Posterior cingulate gyrus (tissue), 11 donors: Measurements from ENCODE around the gene LCLAT1.

Experiments used
- DNase-seq, 10 donors: peaks; one replicate each; pipeline versions ENCODE4 v3.0.0 to v3.0.0-alpha.2; 2020 to 2021; ENCODE audit warnings: mixed read lengths in 3 of 10
- intact Hi-C: fragments of 100-400 bp; cut with DNase I; formaldehyde crosslinking; loops from one replicate; pipeline ENCODE4 v1.15.1; 2023

LCLAT1 gene

DNA sequence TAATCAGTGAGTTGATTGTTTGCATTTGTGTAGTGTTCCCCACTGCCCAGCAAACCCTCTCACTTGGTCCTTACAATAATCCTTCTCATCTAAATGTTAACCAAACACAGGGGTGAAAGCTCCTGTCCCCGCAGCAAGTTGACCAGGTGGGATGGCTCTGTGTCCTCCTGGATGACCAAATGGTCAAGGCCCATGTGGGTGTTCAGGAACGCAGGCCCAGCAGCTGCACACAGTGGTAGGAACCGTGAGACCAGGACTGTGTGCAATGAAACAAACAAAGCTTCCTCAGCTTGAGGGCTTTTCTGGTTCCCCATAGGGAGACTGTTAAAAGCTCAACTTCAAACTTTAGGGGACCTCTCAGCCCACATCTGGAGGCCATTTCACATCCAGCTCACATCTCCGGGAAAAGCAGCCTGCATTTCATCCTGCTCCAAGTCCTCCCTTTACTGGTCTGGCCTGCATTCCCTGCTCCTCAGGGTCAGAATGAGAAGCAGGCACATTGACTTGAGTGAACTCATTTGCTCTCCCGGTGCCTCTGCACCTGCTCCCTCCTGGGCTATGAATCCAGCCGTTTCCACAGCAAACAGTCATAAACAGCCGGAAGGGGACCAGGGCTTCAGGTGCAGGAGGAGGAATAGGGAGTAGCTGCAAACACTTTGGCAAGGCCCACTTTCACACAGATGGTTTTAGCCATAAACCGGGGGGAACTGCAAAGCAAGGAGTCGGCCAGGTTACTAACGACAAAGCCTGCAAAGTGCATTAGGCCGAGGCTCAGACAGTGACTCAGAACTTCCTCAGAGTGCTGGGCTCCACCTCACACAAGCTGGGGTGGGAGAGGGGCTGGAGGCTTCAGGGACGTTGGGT lies 215.5 kb downstream of the LCLAT1 start:
- no peak for DNase-seq
- intact Hi-C loops = no loop called here

DNA sequence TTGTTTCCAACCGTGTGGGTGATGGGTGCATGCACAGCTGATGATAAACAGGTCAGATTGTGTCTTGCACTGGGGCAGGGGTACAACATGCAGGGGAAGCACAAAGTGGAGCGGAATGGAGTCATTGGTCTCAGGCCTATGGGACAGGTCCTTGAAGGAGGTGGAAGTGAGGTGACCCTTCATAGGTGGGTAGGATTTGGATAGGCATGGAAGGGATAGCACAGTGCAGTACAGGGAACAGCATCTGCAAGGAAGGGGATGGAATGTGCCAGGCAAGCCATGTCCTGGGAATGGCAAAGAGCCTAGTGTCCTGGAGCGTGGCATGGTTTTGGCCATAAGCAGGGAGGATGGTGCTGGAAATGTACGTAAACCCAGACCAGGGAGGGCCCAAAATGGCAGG lies 216.3 kb downstream of the LCLAT1 start:
- intact Hi-C loops = no loop called here
- DNase-seq = no peak

DNA sequence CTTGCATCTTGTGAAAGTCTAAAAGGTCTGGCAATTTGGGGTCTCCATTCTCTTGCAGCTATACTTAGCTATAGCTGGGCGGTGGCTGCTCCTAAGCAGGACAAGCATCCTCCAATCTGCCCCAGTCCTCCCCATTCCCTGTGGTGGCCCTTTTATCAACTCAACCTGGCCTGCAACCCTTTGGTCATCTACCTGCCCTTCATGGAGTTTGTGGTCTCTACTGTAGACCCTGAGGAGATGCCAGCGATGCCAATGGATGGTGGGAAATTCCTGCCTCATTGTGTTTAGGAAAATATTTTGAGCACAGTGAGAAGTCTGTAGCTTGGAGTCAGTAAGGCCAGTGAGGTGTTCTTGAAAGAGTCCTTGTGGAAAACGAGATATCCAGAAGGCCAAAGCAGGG lies 216.8 kb downstream of the LCLAT1 start:
- DNase-seq = no peak
- intact Hi-C loops = no loop called here

DNA sequence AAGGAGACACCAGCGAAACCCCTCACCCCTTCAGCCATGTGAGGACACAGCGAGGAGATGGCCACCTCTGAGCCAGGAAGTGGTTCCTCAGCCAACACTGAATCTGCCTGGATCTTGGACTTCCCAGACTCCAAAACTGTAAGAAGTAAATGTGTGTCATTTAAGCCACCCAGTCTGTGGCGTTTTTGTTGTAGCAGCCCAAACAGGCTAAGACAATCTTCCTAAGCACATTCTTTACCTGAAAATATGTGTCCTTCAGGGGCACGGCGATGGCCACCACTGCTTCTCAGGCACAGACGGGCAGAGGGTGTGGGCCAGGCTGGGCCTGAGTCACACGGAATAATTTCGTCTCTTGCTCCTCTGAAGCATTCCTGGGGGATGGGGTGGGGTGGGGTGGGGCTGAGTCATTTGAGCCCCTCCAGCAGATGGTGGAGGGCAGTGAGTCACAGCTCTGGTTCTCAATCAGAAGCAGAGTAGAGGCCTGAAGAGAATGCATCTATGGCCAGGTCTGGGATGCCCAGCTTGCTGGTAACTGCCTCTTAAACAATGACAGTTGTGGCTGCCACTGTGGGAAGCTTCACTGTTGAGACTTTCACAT lies 217.8 kb downstream of the LCLAT1 start:
- no peak for DNase-seq
- intact Hi-C loops = no loop called here

DNA sequence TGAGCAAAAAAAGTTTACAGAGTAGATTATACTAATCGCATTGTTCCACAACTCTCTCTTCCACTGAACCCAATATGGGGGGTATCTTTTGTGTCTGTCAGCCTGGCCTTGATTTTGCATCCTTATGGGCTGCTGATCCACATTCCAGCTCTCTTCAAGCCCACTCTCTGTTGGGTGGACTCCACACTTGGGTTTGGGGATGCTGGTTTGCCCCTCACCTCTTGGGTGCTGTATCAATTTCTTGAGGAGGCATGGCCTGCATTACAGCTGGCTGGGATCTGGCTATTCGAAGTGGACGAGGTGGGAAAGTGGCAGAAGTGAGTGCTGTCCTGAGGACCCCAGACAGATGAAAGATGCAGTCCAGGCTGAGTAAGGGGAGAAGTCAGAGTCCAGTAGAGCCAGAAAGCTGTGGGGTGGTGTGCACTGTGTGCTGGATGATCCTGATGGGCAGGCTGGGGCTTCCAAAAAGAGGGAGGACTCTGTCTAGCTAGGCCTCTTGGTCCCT lies 218.8 kb downstream of the LCLAT1 start:
- intact Hi-C loops = no loop called here
- no peak for DNase-seq

DNA sequence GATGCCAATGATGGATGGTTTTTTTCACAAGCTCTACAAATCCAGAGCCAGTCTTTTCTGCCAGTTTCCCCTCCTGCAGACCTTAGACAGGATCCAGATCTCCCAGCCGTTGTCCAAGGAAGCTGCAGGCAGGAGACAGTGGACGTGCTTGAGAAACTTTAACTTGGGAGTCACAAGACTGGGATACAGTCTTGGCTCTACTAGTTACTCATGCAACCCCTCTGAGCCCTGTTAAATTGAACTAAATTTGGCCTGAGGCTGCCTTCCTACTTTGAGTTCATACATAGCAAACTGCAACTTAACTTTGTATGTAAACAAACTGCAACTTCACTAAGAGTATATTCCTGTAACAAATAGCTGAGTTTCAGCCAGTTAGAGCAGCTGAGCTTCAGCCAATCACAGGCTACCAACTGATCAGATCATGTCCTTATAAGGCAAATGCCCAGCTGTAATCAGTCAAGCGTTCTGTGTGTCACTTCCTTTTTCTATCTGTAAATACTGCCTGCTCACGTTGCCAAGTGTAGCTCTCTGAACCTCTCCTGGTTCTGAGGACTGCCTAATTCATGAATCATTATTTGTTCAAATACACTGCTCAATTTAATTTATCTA lies 219.3 kb downstream of the LCLAT1 start:
- intact Hi-C loops = no loop called here
- DNase-seq = no peak

DNA sequence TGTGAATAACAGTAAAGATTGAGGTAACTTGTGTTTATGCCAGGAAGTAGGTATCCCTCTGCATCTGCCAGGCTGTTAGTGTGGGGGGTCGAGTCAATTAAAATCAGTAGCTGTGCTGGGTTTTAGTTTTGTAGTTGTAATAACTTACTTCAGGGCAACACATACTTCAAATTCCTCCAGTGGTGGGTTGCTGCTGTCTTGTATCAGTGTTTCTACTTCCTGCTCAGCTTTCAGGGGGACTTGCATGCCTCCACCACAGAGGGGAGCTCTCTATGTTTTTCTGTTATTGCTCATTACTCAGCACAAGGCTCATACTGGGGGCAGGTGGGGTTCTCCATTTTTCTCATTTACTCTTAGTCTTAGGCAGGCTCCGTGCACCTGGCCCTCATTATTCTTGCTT lies 223.4 kb downstream of the LCLAT1 start:
- intact Hi-C loops = no loop called here
- no peak for DNase-seq

DNA sequence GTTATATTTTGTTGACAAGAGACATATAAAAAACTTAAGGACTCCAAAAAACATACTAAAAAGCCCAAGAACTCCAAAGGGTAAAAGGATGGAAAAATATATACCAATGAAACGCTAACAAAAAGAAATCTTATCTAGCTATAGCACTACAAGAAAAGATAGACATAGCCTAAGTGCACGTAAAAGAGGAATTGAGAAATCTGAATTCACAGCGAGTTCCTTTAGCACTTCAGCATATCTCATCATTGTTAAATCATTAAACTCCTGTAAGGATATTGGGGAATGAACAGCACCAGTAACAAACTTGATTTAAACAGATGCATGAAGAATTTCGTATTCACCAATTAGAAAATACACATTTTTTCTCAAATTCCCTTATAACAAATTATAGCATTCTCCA lies 226.1 kb downstream of the LCLAT1 start:
- intact Hi-C loops = no loop called here
- no peak for DNase-seq

DNA sequence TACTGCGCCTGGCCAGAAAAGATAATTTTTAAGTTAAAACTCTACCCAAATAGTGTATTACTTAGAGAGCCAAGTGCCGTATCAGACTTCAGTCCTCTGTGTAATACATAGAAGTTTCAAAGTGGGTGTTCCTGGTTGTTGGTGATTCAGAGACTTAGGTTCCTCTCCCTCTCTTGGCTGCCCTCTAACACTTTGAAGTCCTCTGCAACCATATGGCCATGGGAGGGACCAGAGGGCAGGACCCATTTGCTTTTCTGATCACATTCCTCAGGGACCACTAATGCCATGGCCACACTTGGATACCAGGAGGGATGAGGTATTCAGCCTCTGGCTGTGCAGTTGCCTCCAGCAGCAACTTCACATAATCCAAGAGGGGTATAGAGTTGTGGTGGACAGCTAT lies 228.7 kb downstream of the LCLAT1 start:
- intact Hi-C loops = no loop called here
- DNase-seq = no peak

DNA sequence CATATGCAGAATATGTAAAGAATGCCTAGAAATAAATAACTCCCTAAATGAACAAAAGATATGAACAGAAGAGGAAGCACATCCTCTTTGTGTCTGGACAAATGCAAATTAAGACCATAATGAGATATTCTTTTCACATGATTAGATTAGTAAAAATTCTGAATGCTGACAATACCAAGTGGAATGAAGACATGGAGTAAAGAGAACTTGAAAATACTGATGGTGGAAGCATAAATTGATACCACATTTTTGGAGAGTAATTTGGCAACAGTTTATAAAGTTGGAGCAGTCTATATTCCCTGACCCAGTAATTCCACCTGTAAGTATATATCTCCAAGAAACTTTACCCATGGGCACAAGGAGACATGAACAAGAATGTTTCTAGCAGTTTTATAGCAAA lies 230.2 kb downstream of the LCLAT1 start:
- intact Hi-C loops = no loop called here
- DNase-seq = no peak

DNA sequence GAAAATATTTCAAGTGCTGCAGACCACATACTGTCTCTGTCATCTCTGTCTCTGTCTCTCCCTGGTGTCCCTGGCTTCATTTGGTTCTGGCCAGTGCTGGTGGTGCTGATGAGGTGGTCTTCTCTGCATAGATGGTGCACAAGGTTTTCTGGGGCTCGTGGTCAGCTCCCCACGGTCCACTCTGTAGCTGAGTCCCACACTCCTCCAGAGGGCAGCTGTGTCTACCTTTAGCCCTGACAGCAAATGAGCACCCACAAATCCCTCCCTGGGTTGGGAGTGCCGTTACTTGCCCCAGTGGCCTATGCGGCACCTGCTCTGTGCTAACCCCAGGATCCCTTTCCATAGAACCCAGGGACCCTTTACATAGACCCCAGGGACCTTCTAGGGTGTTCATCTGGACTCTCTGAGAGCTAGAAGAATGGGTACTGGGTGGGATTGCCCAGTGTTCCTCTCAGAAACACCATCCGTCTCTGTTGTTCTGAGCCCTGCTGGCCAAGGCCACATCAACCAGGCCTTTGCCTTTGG lies 230.9 kb downstream of the LCLAT1 start:
- intact Hi-C loops = no loop called here
- peak in 1 of 10 donors; percentile 59 for DNase-seq

DNA sequence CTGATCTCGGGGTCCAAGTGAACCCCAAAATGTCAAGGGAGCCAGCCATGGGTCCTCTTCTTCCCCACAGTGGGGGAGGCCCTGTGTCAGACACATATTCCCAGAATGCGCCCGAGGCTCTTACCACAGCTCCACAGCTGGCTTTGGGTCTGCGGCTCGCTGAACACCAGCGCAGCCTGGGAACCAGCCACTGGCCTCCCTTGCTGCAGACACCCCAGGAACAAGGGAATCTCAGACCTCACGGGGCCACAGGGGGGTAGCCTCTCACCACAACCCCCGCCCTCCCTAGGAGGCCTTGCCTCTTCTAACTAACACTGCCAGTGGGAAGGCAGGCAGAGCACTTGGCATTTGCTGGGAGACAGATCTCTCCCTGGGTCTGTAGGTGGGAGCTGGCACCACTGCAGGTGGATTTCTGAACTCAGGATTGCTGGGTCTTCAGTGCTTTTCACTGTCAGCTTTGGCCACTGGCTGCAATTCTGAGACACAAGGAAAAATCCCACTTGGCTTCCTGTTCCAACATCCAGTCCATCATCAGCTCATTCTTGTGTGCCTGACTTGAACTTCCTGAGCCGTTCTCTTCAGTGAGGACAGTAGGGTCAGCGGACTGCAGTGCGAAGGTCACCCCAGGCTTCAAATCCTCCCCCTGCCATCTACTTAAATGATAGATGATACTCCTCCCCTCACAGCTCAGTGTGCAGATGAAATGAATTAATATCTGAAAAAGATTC lies 231.5 kb downstream of the LCLAT1 start:
- peak in 1 of 10 donors; percentile 67 for DNase-seq
- intact Hi-C loops = no loop called here

DNA sequence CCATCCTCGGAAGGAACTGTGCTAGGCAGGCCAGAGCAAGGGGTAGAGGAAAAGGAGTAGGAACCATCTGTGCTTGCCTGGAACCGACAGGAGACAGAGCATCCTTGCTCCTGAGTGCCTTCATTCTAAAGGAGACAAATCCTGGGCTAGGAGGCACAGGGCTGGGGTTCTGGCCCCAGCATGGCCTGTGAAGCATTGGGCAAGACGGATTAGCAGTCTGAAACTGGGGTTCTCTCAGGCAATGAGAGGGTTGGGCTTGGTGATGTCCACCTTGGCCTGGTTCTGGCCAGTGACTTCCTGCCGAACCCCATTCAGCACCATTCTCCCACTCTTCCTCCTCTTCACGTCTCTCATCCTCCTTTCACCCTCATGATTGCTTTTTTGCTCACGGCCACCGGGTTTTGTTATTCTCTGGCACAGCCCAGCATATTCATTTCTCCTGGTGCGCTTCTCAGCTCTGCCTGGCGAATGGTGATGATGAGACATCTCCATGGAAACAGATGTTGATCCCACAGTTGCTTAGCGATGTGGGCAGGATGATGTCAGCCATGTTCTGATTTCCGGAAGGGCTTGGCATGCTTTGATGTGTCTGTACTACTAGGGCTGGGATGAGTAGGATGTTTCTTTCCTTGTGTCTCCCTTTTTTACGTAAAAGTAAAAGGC lies 232.5 kb downstream of the LCLAT1 start:
- peak; percentile 38 to 94 (median 68) for DNase-seq
- intact Hi-C loops = no loop called here

DNA sequence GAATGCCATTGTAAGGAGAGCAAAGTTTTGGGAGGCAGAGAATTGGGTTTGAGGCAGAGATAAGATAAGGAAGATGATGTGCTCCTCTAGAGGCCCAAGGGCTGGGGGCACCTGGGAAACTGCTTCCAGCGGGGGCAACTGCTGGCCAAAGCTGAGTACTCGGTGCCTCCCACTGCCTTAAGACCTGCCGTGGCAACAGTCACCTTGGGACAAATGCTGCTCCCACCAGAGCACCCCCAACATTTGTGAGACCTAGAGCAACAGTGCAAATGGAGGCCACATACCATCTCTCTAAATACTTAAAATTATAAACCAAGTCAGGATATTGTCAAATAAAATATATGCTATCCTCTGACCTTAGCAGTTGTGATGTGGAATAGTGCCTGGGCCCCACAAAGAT lies 233.1 kb downstream of the LCLAT1 start:
- DNase-seq = peak in 1 of 10 donors; percentile 40
- intact Hi-C loops = no loop called here

DNA sequence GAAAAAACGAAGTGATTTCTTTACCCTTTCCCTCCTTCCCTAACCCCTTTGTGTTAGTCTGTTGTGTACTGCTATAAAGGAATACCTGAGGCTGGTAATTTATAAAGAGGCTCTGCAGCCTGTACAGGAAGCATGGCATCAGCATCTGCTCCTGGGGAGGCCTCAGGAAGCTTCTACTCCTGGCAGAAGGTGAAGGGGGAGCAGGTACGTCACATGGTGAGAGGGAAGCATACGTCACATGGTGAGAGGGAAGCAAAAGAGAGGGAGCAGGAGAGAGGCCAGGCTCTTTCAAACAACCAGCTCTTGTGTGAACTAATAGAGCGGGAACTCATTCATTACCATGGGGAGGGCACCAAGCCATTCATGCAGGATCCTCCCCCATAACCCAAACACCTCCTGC lies 234.0 kb downstream of the LCLAT1 start:
- DNase-seq = no peak
- intact Hi-C loops = no loop called here

DNA sequence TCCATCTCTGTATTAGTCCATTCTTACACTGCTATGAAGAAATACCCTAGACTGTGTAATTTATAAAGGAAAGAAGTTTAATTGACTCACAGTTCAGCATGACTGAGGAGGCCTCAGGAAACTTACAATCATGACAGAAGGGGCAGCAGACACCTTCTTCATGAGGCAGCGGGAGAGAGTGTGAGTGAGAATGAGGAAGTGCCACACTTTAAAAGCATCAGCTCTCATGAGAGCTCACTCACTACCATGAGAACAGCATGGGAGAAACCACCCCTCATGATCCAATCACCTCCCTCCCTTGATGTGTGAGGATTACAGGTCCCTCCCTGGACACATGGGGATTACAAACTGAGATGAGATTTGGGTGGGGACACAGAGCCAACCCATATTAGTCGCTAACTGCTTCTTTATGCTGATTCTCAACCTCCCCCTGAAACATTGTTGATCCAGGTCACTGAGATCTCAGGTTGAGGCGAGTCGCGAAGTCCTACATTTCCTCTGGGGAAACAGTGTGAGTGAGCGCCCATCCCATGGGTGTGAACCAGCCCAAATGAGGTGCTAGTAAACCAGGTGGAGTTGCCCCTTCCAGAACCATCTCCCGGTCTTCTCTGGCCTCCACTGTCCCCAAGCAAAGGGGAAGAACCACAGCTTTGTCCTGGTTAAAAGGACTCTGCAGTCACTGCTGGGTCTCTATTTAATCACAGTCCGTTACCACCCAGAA lies 236.3 kb downstream of the LCLAT1 start:
- DNase-seq = no peak
- intact Hi-C loops = no loop called here

DNA sequence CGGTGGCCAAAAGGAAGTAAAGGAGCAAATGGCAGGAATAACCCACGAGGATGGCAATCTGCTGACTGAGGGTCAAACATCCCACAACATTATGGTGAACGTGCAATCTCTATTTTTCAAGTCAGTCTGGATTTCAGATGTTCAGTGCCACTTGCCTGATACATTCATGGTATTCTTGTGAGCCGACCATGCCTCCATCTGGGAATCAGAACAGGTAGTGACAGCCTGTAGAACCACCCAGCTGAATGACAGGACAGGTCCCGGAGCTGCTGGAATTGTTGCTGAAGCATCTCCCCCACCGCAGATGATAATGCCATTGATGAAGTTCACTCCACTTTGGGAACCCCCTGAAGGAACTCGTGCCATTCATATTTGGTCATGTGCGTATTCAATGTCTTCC lies 237.0 kb downstream of the LCLAT1 start:
- intact Hi-C loops = no loop called here
- DNase-seq = no peak

DNA sequence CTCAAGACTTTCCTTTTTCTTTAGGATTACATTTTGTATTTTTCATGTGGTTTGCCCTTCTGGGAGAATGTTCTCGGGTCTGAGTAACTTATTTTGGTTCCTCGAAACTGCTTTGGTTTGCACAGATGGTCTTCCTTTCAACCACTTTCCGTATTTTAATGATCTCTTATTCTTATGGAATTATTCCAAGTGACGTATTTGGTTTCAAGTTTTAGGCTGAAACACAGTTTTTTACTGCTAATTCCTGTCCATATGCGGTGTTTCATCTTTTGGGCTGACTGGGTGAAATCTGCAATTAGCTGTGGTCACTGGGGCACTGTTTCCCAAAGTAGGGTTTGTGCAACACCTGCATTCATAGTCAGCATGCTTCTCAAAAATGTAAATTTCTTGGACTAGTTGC lies 237.5 kb downstream of the LCLAT1 start:
- intact Hi-C loops = no loop called here
- DNase-seq = no peak

DNA sequence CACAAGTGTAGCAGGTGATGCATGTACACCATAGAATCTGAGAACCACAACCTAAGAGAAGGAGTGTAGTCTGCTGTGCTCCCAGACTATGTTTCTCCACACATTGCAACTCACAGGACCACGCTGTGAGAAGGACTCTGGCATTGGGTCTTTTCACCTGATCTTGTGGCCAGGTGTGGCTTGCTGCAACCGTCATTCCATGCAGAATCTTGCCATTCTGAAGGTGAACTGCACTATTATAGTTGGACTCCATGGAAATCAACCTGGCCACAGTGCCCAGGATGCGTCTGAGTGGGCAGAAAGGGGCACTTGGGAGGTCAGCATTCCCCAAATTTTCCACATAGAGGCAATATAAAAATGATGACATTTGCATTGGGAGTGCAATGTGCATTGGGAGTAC lies 237.9 kb downstream of the LCLAT1 start:
- no peak for DNase-seq
- intact Hi-C loops = no loop called here

DNA sequence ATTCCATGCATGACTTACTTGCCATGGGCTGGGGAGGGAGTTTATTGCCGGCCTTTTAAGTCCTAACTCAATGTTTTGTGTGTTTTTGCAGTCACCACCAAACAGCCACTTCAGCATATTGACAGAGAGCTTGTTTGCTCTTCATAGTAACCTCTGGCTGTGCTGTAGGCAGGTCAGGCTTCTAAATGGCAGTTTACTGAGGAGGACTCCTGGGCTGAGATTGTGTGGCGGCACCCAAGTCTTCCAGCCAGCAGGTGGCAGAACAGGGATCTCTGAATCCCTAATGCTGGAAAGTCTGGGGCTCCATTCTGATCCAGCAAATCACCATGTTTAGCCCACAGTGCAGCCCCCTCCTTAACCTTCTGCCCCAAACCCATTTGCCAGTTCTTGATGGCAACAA lies 239.0 kb downstream of the LCLAT1 start:
- no peak for DNase-seq
- intact Hi-C loops = no loop called here
